SKM-1 treated with dmso at 0.1 percent for 144 hours (cell line): ENCODE measurements around the gene APBA3.

Experiments used
- DNase-seq: peaks from one replicate; lab custom pipeline; 2025; ENCODE audit not compliant: unreplicated experiment; lab: John Stamatoyannopoulos, UW

Gene APBA3

GRCh38 chr19:3788996-3789778, 27.7 kb upstream of the APBA3 start:
- DNase-seq: no peak

- peak; percentile 62 for DNase-seq
Measured at GRCh38 chr19:3785938-3786824, 24.7 kb upstream of the APBA3 start, which contains the start of gene MATK. TSS of gene MATK (minus strand) at chr19:3786381. CDS start at chr19:3785135, 1,246 bp downstream.

- DNase-seq: no peak
Measured at GRCh38 chr19:3785451-3785937, 24.0 kb upstream of the APBA3 start.

- no peak for DNase-seq
Measured at GRCh38 chr19:3784607-3785450, 23.3 kb upstream of the APBA3 start.

- DNase-seq: no peak
Measured at GRCh38 chr19:3783660-3784584, 22.4 kb upstream of the APBA3 start.

GRCh38 chr19:3782903-3783302, 21.4 kb upstream of the APBA3 start:
- no peak for DNase-seq

GRCh38 chr19:3782330-3782729, 20.8 kb upstream of the APBA3 start:
- no peak for DNase-seq

GRCh38 chr19:3781603-3782002, 20.1 kb upstream of the APBA3 start:
- DNase-seq: no peak

GRCh38 chr19:3780786-3781304, 19.4 kb upstream of the APBA3 start:
- no peak for DNase-seq

- DNase-seq: no peak
Measured at GRCh38 chr19:3778899-3779723, 17.6 kb upstream of the APBA3 start.

GRCh38 chr19:3778104-3778867, 16.8 kb upstream of the APBA3 start:
- no peak for DNase-seq

GRCh38 chr19:3776479-3777040, 15.1 kb upstream of the APBA3 start:
- DNase-seq: no peak

- no peak for DNase-seq
Measured at GRCh38 chr19:3775831-3776230, 14.3 kb upstream of the APBA3 start.

- DNase-seq: no peak
Measured at GRCh38 chr19:3775374-3775711, 13.9 kb upstream of the APBA3 start.

- no peak for DNase-seq
Measured at GRCh38 chr19:3774621-3775373, 13.3 kb upstream of the APBA3 start.

GRCh38 chr19:3773814-3774515, 12.5 kb upstream of the APBA3 start:
- DNase-seq: no peak
